Measurements from ENCODE around the gene RBM4.

RBM4 gene

GRCh38 chr11:66688561-66689534 lies 50.3 kb downstream of the RBM4 start:
- DNase-seq (ENCODE audit: low read depth in 2 of 2), result no peak

DNA sequence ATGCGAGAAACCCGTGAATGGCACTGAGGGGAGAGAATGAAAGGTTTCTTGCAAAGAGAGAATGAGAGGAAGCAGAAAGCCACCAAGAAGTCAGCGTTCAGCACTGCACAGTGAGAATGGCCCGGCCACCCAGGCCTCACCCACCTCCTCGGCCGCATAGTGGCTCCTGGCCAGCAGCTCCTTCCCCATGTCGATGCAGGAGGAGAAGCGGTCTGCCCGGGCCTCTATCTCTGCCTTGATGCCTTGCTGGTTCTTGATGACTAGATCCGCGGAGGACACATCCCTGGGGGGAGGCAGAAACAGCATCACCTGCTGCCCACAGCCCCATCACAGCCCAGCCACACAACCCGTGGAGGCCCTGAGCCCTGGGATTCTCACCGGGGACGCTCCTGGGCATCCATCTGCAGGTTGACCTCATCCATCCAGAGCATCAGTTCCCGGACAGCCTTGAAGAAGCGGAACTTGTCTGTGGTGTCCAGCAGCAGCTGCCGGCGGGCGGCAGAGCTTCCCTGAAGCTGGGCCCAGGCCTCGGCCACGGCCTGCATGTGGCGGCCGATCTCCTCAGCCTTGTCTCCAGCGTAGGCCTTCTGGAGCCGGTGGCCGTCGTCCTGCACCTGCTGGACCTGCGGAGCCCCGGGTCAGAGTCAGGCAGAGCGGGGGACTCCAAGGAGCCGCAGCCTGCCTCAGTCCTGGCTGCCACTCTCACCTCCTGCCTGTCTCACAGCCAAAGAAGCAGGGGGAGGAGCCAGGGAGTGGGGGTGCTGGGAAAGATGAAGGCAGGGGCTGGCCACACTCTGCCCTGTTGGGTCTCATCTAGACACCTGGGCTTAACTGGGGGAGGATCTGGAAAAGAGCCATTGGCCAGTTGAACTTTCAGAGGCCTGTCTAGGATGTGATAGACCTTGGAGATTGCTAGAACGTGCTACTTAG lies 51.4 kb downstream of the RBM4 start:
- no peak for DNase-seq (ENCODE audit: low read depth in 2 of 2)

- no peak for DNase-seq (ENCODE audit: low read depth in 2 of 2)
Measured at GRCh38 chr11:66691311-66691980, 52.9 kb downstream of the RBM4 start.

- DNase-seq (ENCODE audit: low read depth in 2 of 2), result no peak
Measured at GRCh38 chr11:66692446-66692845, 53.9 kb downstream of the RBM4 start.

GRCh38 chr11:66692871-66693331 lies 54.4 kb downstream of the RBM4 start:
- DNase-seq (ENCODE audit: low read depth in 2 of 2), result no peak

- DNase-seq (ENCODE audit: low read depth in 2 of 2), result no peak
Measured at GRCh38 chr11:66693356-66694055, 55.0 kb downstream of the RBM4 start.

DNA sequence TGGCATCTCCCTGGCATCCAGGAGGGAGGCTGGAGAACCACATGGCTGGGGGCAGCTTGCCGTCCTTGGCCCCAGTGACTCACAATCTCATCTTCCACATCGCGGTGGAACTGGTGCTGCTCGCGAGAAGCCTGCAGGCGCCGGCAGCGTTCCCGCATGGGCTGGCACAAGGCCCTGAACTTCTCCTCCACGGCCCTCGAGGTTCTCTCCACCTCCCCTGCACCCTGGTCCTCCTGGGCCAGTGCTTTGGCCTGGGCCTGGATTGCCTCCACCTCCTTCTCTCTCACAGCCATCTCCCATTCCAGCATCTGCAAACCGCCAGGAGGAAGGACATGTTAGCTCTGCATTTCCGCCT lies 55.5 kb downstream of the RBM4 start:
- DNase-seq (ENCODE audit: low read depth in 2 of 2), result no peak

GRCh38 chr11:66694732-66695207 lies 56.3 kb downstream of the RBM4 start:
- peak; percentile 54 to 78 for DNase-seq (ENCODE audit: low read depth in 2 of 2)

Measured in stimulated activated CD4-positive, alpha-beta T cell treated with anti-CD3 and anti-CD28 coated beads, Interleukin-1b, Interleukin-23, amount 100 ng/mL, for 1 hour (primary cell).